DND-41 (cell line): ENCODE results near the gene PIRT.

Experiments
- ATAC-seq: fragments of 200-7000 bp; cut with Tn5 transposase; 3 replicates; pipeline ENCODE4 v1.9.1; 2021; ENCODE audit warnings: low read depth; ENCODE audit not compliant: insufficient read depth
- DNase-seq: peaks from one replicate; pipeline ENCODE4 v3.0.0-alpha.2; 2020
- H2AFZ ChIP-seq: 2 replicates; pipeline ENCODE4 v1.6.0; 2012; ENCODE audit warnings: low read depth, low read length
- H3K27ac ChIP-seq: 2 replicates; pipeline ENCODE4 v1.5.1; 2012; ENCODE audit warnings: low read length, inconsistent platforms
- H3K27me3 ChIP-seq: fragments of 200-600 bp; sonication (generic); 2 replicates; pipeline ENCODE4 v1.6.0; 2012; ENCODE audit warnings: low read length, mild to moderate bottlenecking, inconsistent platforms; ENCODE audit not compliant: insufficient read depth, poor library complexity
- H3K36me3 ChIP-seq: 2 replicates; pipeline ENCODE4 v1.5.1; 2012; ENCODE audit warnings: low read length, inconsistent platforms; ENCODE audit not compliant: insufficient read depth
- H3K4me1 ChIP-seq: 2 replicates; pipeline ENCODE4 v1.5.1; 2012; ENCODE audit warnings: mild to moderate bottlenecking, low read length; ENCODE audit not compliant: insufficient read depth
- H3K4me2 ChIP-seq: 2 replicates; pipeline ENCODE4 v1.6.0; 2012; ENCODE audit warnings: mild to moderate bottlenecking, moderate library complexity, low read length, inconsistent platforms; ENCODE audit not compliant: insufficient read depth
- H3K4me3 ChIP-seq, 2 experiments: fragments of 200-600 bp in 1 of 2; shearing (Covaris generic) in 1 of 2; 2 replicates each; pipeline ENCODE4 v1.5.1; 2012 to 2016; ENCODE audit warnings: inconsistent platforms in 2 of 2, low read length in 2 of 2, mild to moderate bottlenecking in 2 of 2, low read depth in 1 of 2, moderate library complexity in 1 of 2
- H3K79me2 ChIP-seq: 2 replicates; pipeline ENCODE4 v1.6.0; 2012; ENCODE audit warnings: low read length, inconsistent platforms; ENCODE audit not compliant: insufficient read depth
- H3K9ac ChIP-seq: 2 replicates; pipeline ENCODE4 v1.6.0; 2012; ENCODE audit warnings: low read depth, mild to moderate bottlenecking, inconsistent platforms, low read length, moderate library complexity
- H3K9me3 ChIP-seq: 2 replicates; pipeline ENCODE4 v1.5.1; 2012; ENCODE audit warnings: low read length, moderate library complexity, mild to moderate bottlenecking, inconsistent platforms; ENCODE audit not compliant: insufficient read depth, severe bottlenecking
- H4K20me1 ChIP-seq: 2 replicates; pipeline ENCODE4 v1.6.0; 2012; ENCODE audit warnings: low read length; ENCODE audit not compliant: insufficient read depth
- CTCF ChIP-seq: IDR thresholded peaks from 2 replicates; pipeline ENCODE4 v1.5.1; 2012; ENCODE audit warnings: borderline replicate concordance, low read length, moderate library complexity, mild to moderate bottlenecking; ENCODE audit not compliant: poor library complexity, severe bottlenecking; ENCODE audit errors: extremely low read depth
- EZH2 ChIP-seq: IDR thresholded peaks from 3 replicates; pipeline ENCODE4 v1.6.1; 2012; ENCODE audit warnings: borderline replicate concordance, low read depth, mild to moderate bottlenecking, moderate library complexity, low read length, inconsistent platforms; ENCODE audit not compliant: severe bottlenecking

The PIRT gene

GRCh38 chr17:10799407-10799806, 38.5 kb downstream of the PIRT start:
- no peak overlapping the region for H3K27ac ChIP-seq
- no peak overlapping the region for H2AFZ ChIP-seq
- no peaks in the 10 kb centered on the region for H4K20me1 ChIP-seq
- TF ChIP-seq CTCF: no peak
- no peak for TF ChIP-seq EZH2
- H3K36me3 ChIP-seq: no peaks in the 10 kb centered on the region
- no peaks in the 10 kb centered on the region for H3K9me3 ChIP-seq
- ATAC-seq: no peak
- H3K79me2 ChIP-seq: no peaks in the 10 kb centered on the region
- no peak overlapping the region for H3K4me3 ChIP-seq
- H3K4me2 ChIP-seq: no peak overlapping the region
- H3K27me3 ChIP-seq: peaks cover 2% of the 10 kb centered on the region
- no peaks in the 10 kb centered on the region for H3K4me1 ChIP-seq
- no peak overlapping the region for H3K9ac ChIP-seq
- DNase-seq: no peak

- H3K4me3 ChIP-seq: no peak overlapping the region
- H3K9me3 ChIP-seq: no peaks in the 10 kb centered on the region
- H3K4me1 ChIP-seq: no peaks in the 10 kb centered on the region
- H3K79me2 ChIP-seq: no peaks in the 10 kb centered on the region
- H3K27ac ChIP-seq: no peak overlapping the region
- H3K4me2 ChIP-seq: no peak overlapping the region
- no peak for DNase-seq
- TF ChIP-seq EZH2: no peak
- H3K36me3 ChIP-seq: no peaks in the 10 kb centered on the region
- no peaks in the 10 kb centered on the region for H4K20me1 ChIP-seq
- H2AFZ ChIP-seq: no peak overlapping the region
- H3K9ac ChIP-seq: no peak overlapping the region
- no peak for ATAC-seq
- H3K27me3 ChIP-seq: peaks cover 2% of the 10 kb centered on the region
These were observed 39.0 kb downstream of the PIRT start for GRCh38 chr17:10798910-10799309.

DNA sequence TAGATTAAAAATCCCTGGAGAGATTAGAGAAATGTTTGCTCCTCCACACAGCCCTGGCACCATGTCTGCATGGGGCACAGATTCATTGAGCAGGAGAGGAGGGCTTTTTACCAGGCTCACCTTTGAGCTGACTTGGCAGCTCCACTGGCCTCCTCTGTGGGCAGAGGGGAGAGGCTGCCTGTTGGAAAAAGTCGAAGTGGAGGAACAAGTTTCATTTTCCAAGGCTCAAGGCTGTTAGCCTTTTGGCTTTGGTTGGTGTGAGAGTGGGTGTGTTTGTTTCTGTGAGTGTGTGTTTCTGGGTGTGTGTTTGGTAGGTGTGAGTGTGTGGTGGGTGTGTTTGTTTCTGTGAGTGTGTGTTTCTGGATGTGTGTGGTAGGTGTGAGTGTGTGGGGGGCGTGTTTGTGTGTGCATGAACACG, 39.5 kb downstream of the PIRT start:
- Histone ChIP-seq H3K4me2 (no peak overlapping the region), H4K20me1 (no peaks in the 10 kb centered on the region), H3K9ac (no peak overlapping the region), H3K9me3 (no peaks in the 10 kb centered on the region), H3K4me3 (no peak overlapping the region), H3K27ac (no peak overlapping the region), H2AFZ (no peak overlapping the region), H3K79me2 (no peaks in the 10 kb centered on the region), H3K36me3 (no peaks in the 10 kb centered on the region), H3K4me1 (no peaks in the 10 kb centered on the region), H3K27me3 (peaks cover 2% of the 10 kb centered on the region)
- ATAC-seq (no peak), DNase-seq (no peak)
- TF ChIP-seq EZH2 (no peak), CTCF (no peak)

DNA sequence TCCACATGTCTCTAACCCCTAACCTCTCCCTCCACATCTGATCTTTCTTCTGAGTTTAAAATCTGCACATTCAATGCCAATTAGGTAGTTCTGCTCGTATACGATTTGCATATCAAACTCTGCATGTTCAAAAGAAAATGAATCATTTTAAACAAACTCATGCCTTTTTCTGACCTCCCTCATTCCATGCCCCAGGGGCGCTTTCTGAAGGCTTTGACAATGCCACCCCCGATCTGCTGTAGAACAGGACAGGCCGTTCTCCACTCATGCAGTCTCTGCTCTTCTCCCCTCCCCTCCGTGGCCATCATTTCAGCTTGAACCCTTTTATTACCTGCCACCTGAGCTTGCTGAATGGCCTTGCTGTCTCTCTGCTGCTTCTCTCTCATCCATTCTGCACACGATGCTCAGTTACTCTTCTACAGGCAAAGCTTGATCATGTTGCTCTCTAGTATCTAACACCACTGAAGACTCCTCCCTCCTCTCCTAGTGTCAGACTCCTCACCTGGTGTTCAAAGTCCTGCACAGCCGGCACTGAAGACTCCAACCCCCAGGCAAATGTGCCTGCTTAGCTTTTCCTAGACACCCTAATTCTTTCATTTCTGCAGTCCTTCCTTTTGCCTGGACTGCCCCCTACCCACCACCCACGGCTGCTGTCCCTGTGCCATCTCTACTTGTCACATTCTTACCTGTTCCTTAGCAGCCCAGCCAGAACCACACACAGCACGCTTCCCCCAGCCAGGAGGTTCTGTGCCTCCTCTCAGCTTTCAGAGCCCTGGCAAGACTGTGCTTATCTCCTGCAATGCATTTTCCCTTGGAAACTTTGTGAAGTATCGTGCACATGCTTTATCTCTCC, 40.2 kb downstream of the PIRT start:
- Histone ChIP-seq H3K4me3 (no peak overlapping the region), H3K36me3 (no peaks in the 10 kb centered on the region), H3K9me3 (no peaks in the 10 kb centered on the region), H3K9ac (no peak overlapping the region), H3K79me2 (no peaks in the 10 kb centered on the region), H3K4me1 (no peaks in the 10 kb centered on the region), H3K27ac (no peak overlapping the region), H2AFZ (no peak overlapping the region), H3K4me2 (no peak overlapping the region), H3K27me3 (peaks cover 2% of the 10 kb centered on the region), H4K20me1 (no peaks in the 10 kb centered on the region)
- ATAC-seq (no peak), DNase-seq (no peak)
- no peak for TF ChIP-seq CTCF
- TF ChIP-seq EZH2: no peak
